DOHH2 (cell line): ENCODE data around the gene LIX1L.
A peak's percentile ranks its signal among the peaks of the same experiment; 100 is the strongest.

Source experiments
- H3F3A ChIP-seq: fragments of 200-600 bp; sonication (generic), shearing (Covaris generic); 2 replicates; pipeline ENCODE4 v1.6.0; 2016; ENCODE audit warnings: antibody characterized with exemption, mild to moderate bottlenecking; ENCODE audit not compliant: control insufficient read depth, insufficient read depth
- H3K27ac ChIP-seq: fragments of 200-600 bp; sonication (generic); 2 replicates; pipeline ENCODE4 v1.5.1; 2014; ENCODE audit warnings: low read depth, mild to moderate bottlenecking, low read length, moderate library complexity
- H3K27me3 ChIP-seq: fragments of 200-600 bp; sonication (generic); 2 replicates; pipeline ENCODE4 v1.6.1; 2014; ENCODE audit warnings: mild to moderate bottlenecking, low read length, mixed read lengths; ENCODE audit not compliant: control insufficient read depth
- H3K36me3 ChIP-seq: fragments of 200-600 bp; sonication (generic); 2 replicates; pipeline ENCODE4 v1.6.1; 2014; ENCODE audit warnings: mild to moderate bottlenecking, low read length, moderate library complexity, mixed read lengths; ENCODE audit not compliant: control insufficient read depth
- H3K4me1 ChIP-seq: fragments of 200-600 bp; sonication (generic); 2 replicates; pipeline ENCODE4 v1.6.1; 2014; ENCODE audit warnings: mild to moderate bottlenecking, low read length, mixed read lengths; ENCODE audit not compliant: control insufficient read depth
- H3K4me2 ChIP-seq: fragments of 200-600 bp; sonication (generic); 2 replicates; pipeline ENCODE4 v1.6.0; 2014; ENCODE audit warnings: mild to moderate bottlenecking, low read length, moderate library complexity
- H3K4me3 ChIP-seq: fragments of 200-600 bp; sonication (generic); 2 replicates; pipeline ENCODE4 v1.5.1; 2014; ENCODE audit warnings: mild to moderate bottlenecking, low read length, mixed read lengths
- H3K79me2 ChIP-seq: fragments of 200-600 bp; sonication (generic); 2 replicates; pipeline ENCODE4 v1.6.1; 2014; ENCODE audit warnings: mild to moderate bottlenecking, low read length, mixed read lengths; ENCODE audit not compliant: control insufficient read depth
- H3K9me2 ChIP-seq: fragments of 200-600 bp; sonication (generic); replicated peaks from 2 replicates; pipeline ENCODE4 v1.6.1; 2014; ENCODE audit warnings: mild to moderate bottlenecking, low read length, mixed read lengths; ENCODE audit not compliant: control insufficient read depth
- H3K9me3 ChIP-seq: fragments of 200-600 bp; sonication (generic); 2 replicates; pipeline ENCODE4 v1.6.1; 2014; ENCODE audit warnings: antibody characterized with exemption, low read length, mixed read lengths; ENCODE audit not compliant: control insufficient read depth, insufficient read depth
- H4K20me1 ChIP-seq: fragments of 200-600 bp; sonication (generic); 2 replicates; pipeline ENCODE4 v1.6.0; 2014; ENCODE audit warnings: low read depth, mild to moderate bottlenecking, antibody characterized with exemption, low read length, moderate library complexity; ENCODE audit not compliant: control insufficient read depth, insufficient read depth
- CTCF ChIP-seq: fragments of 200-600 bp; sonication (generic); IDR thresholded peaks from one replicate; pipeline ENCODE4 v1.5.1; 2014; ENCODE audit warnings: antibody characterized with exemption, mild to moderate bottlenecking, low read depth, low read length; ENCODE audit not compliant: poor library complexity, severe bottlenecking
- EZH2phosphoT487 ChIP-seq: fragments of 200-600 bp; sonication (generic); IDR thresholded peaks from 2 replicates; pipeline ENCODE4 v1.6.1; 2017; ENCODE audit warnings: borderline replicate concordance, mild to moderate bottlenecking, antibody characterized with exemption, low read length, moderate library complexity, mixed read lengths

The LIX1L gene

GRCh38 chr1:145957443-145958319, at the start of gene LIX1L:
Gene LIX1L, minus strand, starts transcription at chr1:145958017. Its CDS starts 90 bp downstream, at chr1:145957927.
- peaks cover 71% of the 10 kb centered on the region for H3K4me1 ChIP-seq
- H3K36me3 ChIP-seq, result peaks cover 21% of the 10 kb centered on the region
- H4K20me1 ChIP-seq, result no peaks in the 10 kb centered on the region
- H3K9me2 ChIP-seq, result no peaks in the 10 kb centered on the region
- peak within 1 kb of the TSS; percentile 51 for H3K27ac ChIP-seq
- H3K79me2 ChIP-seq, result peaks cover 51% of the 10 kb centered on the region
- no peaks in the 10 kb centered on the region for H3K9me3 ChIP-seq
- peak within 1 kb of the TSS; percentile 87 for H3K4me3 ChIP-seq
- H3K4me2 ChIP-seq, result peak within 1 kb of the TSS; percentile 98
- TF ChIP-seq EZH2phosphoT487, result no peak
- TF ChIP-seq CTCF, result no peak
- H3K27me3 ChIP-seq, result no peaks in the 10 kb centered on the region
- peaks cover 20% of the 10 kb centered on the region for H3F3A ChIP-seq

- H3K4me3 ChIP-seq, result no peak overlapping the region
- no peaks in the 10 kb centered on the region for H3K36me3 ChIP-seq
- no peak overlapping the region for H3K27ac ChIP-seq
- no peaks in the 10 kb centered on the region for H4K20me1 ChIP-seq
- peaks cover 3% of the 10 kb centered on the region for H3K79me2 ChIP-seq
- no peaks in the 10 kb centered on the region for H3K9me2 ChIP-seq
- TF ChIP-seq EZH2phosphoT487, result no peak
- no peak for TF ChIP-seq CTCF
- H3K27me3 ChIP-seq, result no peaks in the 10 kb centered on the region
- H3K4me2 ChIP-seq, result no peak overlapping the region
- H3K4me1 ChIP-seq, result peaks cover 39% of the 10 kb centered on the region
- no peaks in the 10 kb centered on the region for H3K9me3 ChIP-seq
- peaks cover 13% of the 10 kb centered on the region for H3F3A ChIP-seq
These were observed 43.9 kb upstream of the LIX1L start for GRCh38 chr1:146001709-146002108.

GRCh38 chr1:145999321-146000024, 41.7 kb upstream of the LIX1L start:
- peaks cover 23% of the 10 kb centered on the region for H3K79me2 ChIP-seq
- H3K9me3 ChIP-seq, result no peaks in the 10 kb centered on the region
- peaks cover 42% of the 10 kb centered on the region for H3K4me1 ChIP-seq
- no peaks in the 10 kb centered on the region for H3K27me3 ChIP-seq
- peaks cover 18% of the 10 kb centered on the region for H3K36me3 ChIP-seq
- H3K4me2 ChIP-seq, result peak overlapping the region; percentile 40
- H4K20me1 ChIP-seq, result peaks cover 16% of the 10 kb centered on the region
- H3K27ac ChIP-seq, result peak overlapping the region; percentile 38
- no peaks in the 10 kb centered on the region for H3K9me2 ChIP-seq
- peaks cover 24% of the 10 kb centered on the region for H3F3A ChIP-seq
- H3K4me3 ChIP-seq, result no peak overlapping the region
- TF ChIP-seq CTCF (no peak), EZH2phosphoT487 (no peak)
